ENCODE measurements around the gene MCM7. TPM values are rescaled to one million over a fixed set of nuclear protein-coding genes. Genes with fewer than 3 reads are reported as not detected.
A peak's percentile ranks its signal among the peaks of the same experiment; 100 is the strongest.

MCM7 gene
- total RNA-seq, 1 donor from 2014 or later: 35.9 TPM

DNA sequence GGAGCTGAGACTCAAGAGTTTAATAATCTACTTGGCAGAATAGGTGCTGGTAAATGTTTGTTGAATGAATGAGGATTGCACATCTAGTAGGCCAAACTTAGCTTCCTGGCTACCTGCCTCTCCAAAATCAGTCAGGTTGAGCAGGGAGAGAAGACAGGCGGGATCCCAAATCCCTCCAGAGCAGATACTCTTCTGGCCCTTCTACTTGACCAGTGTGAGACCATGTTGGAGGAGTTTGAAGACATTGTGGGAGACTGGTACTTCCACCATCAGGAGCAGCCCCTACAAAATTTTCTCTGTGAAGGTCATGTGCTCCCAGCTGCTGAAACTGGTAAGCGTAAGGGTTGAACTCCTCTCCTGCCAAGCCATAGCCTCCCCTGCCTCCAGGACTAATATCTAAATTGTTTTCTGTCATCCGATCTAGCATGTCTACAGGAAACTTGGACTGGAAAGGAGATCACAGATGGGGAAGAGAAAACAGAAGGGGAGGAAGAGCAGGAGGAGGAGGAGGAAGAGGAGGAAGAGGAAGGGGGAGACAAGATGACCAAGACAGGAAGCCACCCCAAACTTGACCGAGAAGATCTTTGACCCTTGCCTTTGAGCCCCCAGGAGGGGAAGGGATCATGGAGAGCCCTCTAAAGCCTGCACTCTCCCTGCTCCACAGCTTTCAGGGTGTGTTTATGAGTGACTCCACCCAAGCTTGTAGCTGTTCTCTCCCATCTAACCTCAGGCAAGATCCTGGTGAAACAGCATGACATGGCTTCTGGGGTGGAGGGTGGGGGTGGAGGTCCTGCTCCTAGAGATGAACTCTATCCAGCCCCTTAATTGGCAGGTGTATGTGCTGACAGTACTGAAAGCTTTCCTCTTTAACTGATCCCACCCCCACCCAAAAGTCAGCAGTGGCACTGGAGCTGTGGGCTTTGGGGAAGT, 23.4 kb upstream of the MCM7 start:
- no peak for FAIRE-seq
- DNase-seq (ENCODE audit: low spot score in 2 of 2): no peak

DNA sequence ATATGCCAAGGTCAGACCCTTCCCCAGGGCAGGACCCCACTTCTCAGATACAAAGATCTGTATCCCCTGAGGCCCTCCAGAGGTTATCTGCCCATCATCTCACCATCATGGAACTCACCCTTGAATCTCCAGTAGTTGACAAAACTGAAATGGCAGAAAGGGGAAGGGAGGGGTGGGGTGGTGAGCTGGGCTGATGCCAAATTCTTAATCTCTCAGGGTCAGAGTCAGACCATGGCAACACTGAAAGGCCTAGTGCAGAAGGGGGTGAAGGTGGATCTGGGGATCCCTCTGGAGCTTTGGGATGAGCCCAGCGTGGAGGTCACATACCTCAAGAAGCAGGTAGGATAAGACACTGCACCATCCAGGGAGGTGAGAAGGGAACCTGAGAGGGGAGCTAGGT, 21.4 kb upstream of the MCM7 start:
- FAIRE-seq (no peak), DNase-seq (ENCODE audit: low spot score in 2 of 2) (no peak)

DNA sequence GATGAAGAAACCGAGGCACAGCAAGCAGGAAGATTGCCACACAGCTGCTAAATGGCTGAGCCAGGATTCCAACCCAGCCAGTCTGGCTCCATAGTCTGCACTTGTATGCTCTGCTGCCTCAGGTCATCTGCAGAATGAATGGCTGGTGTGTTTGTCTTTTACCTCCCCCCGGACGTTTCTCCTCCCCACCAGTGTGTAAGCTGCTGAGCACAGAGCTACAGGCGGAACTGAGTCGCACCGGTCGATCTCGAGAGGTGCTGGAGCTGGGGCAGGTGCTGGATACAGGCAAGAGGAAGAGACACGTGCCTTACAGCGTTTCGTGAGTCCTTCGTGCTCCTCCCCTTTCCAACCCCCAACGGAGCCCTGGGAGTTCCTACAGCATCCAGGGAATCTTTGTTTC, 20.9 kb upstream of the MCM7 start:
- FAIRE-seq: no peak

DNA sequence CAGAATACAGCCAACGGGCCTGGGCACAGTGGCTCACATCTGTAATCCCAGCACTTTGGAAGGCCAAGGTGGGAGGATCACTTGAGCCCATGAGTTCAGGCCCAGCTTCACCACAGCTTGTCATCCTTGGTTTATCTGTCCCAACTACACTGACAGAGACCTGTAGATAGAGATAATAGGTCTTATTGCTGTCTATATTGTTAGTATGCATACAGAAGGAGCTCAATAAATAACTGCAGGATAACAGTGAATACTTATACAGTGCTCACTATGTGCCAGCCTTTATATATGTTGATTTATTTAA, 19.5 kb upstream of the MCM7 start:
- no peak for DNase-seq (ENCODE audit: low spot score in 2 of 2)
- no peak for FAIRE-seq

More for the DNA sequence above, 20.9 kb upstream of the MCM7 start:
- DNase-seq (ENCODE audit: low spot score in 2 of 2): no peak

DNA sequence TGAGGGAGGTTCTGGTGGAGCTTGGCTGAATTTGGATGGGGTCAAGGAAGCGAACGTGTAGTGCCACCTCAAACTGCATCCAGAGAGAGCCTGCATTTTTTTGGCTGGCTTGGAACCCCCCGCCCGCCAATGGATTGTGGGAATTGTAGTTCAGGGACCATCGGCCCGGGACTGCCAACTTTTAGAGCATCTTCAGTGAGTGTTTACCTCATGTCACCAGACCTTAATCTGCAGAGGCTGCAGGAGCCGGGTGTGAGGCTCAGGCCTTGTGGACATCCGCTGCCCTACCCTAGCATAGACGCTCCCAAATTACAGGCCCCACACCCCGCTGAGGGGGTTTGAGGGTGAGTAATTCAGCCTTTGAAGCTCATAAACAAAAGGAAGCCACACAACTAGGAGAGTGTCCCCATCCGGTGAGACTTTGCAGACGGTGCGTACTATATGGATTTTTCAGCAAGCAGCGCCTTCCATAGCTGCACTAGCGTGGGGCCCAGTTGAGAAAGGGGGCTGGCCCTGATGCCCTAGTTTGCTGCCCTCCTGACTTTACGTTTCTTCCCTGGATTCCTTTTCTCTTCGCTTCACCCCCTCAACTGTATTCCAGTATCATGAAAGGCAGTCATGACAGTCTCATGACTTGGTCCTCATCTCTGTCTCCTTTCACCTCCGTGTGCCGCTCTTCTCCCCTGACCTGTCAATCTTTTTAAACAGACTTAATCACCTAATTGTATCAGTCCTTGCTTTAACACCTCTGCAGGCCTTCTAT, 19.0 kb upstream of the MCM7 start:
- DNase-seq (ENCODE audit: low spot score in 2 of 2): peak; percentile 63 to 64
- FAIRE-seq: no peak

DNA sequence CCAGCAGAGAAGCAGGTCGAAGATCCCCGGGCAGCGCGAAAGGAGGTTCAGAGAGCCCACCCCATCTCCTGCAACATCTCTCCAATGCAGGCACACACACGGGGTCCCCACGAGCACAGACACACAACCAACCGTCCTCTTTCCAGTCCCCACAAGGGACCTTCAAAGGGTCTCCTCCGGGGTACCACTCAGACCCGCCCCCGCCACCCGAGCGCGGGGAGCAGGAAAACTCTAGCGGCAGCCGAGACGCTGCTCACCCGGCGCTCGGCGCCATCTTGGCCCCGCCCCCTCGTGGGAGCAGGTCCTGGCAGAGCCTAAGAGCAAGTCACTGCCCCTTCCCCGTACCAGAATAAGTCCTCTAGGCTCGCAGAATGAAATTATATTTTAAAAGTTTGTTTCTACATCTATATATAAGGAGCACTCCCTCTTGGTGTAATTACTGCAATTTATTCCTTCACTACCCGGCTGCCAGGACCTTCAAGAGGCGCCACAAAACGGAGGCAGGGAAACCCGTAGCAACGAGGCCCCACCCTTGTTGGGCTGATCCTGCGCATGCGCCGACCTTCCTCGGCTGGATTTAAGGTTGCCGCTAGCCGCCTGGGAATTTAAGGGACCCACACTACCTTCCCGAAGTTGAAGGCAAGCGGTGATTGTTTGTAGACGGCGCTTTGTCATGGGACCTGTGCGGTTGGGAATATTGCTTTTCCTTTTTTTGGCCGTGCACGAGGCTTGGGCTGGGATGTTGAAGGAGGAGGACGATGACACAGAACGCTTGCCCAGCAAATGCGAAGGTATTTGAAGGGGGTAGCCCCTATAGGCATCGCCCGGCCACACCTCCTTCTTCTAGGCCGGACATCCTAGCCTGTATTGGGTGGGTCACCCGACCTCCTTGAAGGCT, 18.1 kb upstream of the MCM7 start, which contains the start of the genes CNPY4 and TAF6:
CNPY4 (plus strand) TSS at position 563 of the 898 bp plus-strand sequence; CDS start at position 674, 111 bp downstream.
TAF6 (minus strand) TSS at position 287 of the 898 bp plus-strand sequence. CDS start 5,149 bp downstream, outside the sequence.
- FAIRE-seq (no peak), DNase-seq (ENCODE audit: low spot score in 2 of 2) (peak; percentile 91 to 98)

DNA sequence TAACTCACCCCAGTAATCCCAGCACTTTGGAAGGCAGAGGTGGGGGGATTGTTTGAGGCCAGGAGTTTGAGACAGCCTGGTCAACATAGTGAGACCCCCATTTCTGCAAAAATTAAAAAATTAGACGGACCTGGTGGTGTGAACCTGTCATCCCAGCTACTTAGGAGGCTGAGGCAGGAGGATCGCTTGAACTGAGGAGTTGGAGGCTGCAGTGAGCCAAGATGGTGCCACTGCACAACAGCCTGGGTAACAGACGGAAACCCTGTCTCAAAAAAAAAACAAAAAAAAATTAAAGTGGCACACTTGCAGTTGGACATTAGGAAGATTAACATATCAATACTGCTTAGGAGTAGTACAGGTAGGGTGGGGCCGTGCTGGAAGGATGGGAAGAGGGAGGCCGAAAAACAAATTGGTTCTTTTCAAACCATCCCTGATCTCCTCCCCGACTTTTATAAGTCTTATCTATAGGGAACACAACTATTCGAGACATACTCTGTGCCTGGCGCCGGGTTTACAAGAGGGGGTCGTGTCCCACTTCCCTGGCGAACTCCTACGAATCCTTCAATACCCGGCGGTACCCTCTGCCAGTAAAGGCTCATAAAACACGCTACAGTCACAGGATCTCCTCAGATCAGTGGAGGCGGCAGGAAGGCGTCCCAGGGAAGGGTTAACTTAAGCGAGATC, 17.3 kb upstream of the MCM7 start:
- FAIRE-seq (no peak), DNase-seq (ENCODE audit: low spot score in 2 of 2) (no peak)

DNA sequence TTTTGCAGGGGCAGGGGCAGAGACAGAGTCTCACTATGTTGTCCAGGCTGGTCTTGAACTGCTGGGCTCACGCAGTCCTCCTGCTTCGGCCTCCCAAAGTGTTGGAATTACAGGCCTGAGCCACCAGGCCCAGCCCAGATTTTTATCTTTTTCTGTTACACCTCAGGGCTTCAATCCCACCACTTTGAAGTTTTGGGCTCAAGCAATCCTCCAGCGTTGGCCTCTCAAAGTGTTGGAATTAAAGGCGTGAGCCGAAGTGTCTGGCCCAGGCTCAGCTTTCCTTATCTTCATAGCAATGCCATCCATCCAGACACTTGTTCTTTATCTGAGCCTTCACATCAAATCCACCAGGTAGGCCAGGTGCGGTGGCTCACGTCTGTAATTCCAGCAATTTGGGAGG, 13.8 kb upstream of the MCM7 start:
- DNase-seq (ENCODE audit: low spot score in 2 of 2) (no peak), FAIRE-seq (no peak)

DNA sequence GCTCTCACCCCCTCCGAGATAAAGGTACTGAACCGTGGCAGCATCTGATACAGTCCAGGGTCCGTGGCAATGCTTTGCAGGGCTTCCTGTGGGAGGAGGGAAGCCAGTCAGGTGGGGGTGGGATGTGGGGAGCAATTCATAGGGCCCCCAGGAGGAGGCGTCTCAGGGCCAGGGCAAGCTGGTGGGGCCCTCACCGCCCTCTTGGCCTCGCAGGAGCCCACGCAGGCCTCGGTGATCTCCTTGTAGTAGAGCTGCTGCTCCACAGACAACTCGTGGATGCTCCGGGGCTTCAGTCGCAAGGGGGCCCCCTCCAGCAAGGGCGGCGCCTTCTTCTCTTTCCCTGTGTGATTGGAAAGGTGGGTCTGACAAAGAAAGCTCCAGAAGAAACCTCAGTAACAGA, 10.7 kb upstream of the MCM7 start:
- DNase-seq (ENCODE audit: low spot score in 2 of 2): no peak
- no peak for FAIRE-seq

DNA sequence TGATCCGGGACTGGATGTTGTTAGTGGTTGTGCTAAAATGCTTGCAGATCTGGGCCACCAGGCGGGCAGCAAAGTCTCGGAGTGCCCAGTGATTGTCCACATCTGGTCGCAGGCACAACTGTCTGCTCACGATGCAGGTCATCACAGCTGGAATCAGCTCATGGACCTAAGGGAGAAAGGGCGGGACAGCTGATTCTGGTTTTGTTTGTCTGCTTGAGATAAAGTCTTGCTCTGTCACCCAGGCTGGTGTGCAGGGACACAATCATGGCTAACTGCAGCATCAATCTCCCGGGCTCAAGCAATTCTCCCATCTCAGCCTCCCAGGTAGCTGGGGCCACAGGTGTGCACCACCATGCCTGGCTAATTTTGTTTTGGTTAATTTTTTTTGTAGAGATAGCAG, 10.0 kb upstream of the MCM7 start:
- FAIRE-seq: no peak

DNA sequence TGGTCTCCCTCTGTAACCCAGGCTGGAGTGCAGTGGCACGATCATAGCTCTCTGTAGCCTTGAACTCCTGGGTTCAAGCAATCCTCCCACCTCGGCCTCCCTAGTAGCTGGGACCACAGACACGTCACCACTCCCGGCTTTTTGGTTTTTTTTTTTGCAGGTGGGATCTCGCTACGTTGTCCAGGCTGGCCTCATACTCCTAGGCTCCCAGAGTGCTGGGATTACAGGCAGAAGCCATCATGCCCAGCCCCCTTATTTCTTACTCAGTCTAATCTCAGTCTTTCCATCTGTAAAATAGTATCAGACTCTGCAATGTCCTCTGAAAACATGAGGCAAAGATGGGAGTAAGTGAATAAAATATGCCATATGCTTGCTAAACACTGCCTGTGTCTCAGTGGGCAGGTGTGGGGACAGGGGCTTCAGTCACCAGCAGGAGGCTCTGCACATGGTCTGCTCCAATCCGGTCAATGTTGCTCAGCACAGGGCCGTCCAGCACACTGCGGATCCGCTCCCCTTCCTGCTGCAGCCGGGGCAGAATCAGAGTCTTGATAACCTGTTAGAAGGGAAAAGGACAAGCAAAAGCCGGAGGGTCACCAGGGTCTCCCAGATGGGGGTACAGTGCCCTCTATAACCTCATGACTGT, 8.4 kb upstream of the MCM7 start:
- DNase-seq (ENCODE audit: low spot score in 2 of 2): no peak
- no peak for FAIRE-seq

More for the DNA sequence above, 10.0 kb upstream of the MCM7 start:
- no peak for DNase-seq (ENCODE audit: low spot score in 2 of 2)

DNA sequence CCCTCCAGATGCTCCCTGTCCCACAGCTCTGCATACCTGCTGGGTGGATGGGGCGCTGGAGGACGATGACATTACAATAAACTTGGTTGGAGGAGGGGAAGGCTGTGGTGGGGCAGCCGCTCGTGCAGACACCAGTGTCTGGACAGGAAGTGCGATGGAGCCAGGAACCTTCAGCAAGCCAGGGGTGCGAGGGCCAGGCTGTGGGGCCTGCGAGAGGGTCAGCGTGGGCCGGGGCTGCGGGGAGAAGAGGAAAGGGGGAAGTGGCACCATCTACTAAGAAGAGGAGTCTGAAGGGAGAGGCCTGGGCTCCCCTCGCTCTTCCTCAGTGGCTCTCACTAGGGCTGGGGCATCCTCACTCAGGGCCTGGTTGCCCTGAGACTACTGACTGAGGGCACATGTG, 6.7 kb upstream of the MCM7 start:
- no peak for FAIRE-seq
- DNase-seq (ENCODE audit: low spot score in 2 of 2): no peak

DNA sequence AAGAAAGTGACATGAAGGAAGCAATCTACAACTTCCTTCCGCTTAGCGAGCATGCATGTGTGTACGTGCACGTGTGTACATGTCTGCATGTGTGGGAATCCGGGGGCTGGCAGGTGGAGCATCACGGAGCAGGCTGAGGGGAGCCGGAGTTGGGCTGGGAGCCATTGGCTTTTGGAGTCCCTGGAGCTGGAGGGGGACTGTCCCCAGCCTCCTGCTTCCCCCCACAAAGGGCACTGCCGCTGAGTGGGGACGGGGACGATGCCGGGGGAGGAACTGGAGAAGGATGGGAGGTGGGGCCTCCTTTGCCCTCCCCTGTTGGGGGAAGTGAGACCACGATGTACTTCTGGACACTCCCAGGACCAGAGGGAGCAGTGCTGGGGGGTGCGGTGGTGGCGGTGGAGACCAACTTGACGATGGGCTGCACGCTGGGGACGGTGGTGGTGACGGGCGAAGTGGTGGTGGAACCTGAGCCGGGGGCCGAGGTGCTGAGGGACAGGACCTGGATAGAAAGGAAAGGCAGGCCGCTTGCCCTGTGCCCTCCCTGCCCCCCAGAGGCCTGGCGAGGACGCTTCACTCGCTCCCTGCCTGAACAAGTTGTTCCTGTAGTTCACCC, 6.0 kb upstream of the MCM7 start:
- DNase-seq (ENCODE audit: low spot score in 2 of 2): no peak
- no peak for FAIRE-seq

DNA sequence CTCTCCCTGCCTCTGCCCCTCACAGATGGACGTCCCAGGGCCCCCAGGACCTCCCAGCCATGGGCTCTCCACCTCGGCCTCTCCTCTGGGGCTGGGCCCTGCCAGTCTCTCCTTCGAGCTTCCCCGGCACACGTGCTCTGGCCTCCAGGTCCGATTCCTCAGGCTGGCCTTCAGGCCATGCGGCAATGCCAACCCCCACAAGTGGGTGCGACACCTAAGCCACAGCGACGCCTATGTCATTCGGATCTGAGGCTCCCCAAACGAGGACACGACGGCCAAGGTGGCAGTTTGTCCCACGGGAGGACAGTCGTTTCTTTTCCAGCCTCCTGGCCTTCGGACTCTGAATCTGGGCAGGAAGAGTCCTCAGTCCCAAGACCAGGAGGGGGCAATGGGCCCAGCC, 5.4 kb upstream of the MCM7 start:
- DNase-seq (ENCODE audit: low spot score in 2 of 2) (no peak), FAIRE-seq (no peak)

DNA sequence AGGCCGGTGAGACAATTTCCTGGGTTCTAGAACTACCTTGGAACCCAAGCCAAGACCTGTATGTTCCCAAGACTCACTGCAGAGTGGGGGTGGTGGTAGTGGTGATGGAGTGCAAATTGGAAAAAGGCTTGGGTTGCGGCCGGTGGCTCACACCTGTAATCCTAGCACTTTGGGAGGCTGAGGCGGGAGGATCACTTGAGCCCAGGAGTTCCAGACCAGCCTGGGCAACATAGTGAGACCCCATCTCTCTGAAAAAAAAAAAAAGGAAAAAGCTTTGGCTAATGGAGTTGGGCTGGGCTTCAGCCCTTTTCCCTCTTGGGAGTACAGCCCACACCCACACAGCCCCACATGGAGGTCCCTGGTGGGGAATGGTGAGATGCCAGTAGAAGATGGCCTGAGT, 4.3 kb upstream of the MCM7 start:
- DNase-seq (ENCODE audit: low spot score in 2 of 2): no peak
- no peak for FAIRE-seq

DNA sequence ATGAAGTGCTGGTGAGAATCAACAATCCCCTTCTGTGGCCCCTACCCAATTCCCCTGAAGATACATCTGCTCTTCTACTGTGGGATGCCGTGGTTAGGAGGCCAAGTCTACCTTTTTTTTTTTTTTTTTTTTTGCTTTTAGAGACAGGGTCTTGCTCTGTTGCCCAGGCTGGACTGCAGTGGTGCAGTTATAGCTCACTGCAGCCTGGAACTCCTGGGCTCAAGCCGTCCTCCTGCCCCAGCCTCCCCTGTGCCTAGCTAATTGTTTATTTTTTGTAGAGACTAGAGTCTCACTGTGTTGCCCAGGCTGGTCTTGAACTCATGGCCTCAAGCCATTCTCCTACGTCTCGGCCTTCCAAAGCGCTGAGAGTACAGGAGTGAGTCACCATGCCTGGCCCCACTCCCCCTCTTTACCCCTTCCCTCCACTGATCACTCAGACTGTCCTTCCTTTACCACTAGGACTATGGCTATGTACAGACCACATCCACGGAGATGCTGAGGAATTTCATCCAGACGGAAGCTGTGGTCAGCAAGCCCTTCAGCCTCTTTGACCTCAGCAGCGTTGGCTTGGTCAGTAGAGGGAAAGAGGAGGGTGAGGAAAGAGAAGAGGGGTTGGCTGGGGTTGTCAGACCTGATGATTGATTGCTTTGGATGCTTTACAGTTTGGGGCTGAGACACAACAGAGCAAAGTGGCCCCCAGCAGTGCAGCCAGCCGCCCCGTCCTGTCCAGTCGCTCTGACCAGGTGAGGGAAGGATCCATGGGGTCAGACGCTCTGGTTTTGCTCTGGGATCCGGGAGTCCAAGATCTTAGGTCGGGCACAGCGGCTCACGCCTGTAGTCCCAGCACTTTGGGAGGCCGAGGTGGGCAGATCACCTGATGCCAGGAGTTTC, 2.0 kb upstream of the MCM7 start:
- DNase-seq (ENCODE audit: low spot score in 2 of 2) (no peak), FAIRE-seq (no peak)

DNA sequence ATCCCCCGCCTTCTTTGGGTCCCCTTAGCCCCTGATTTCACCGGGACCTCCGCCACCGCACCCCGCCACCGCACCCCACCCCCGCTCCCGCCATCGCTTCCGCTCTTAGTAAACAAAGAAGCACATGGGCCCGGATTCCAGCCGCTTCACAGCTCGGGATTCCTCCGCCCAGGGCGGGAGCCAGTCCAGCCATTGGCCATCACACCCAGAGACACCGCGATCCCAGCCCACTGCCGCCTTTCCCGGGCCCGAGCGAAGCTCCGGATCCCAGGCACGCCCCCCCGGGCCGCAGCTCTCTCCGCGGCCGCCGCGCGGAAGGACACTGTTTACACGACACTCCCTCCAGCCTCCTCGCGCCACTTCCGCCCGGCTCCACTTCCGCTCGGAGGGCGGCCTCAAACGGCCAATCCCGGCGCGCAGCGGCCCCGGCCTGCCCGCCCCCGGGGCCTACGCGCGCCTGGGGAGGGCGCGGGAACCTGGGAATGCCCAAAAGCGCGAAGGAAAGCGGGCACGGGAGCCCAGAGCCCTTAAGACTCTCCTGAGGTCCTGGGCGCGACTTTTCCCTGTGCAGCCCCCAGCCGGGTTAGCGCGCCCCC, 679 bp downstream of the MCM7 start:
- FAIRE-seq (no peak), DNase-seq (ENCODE audit: low spot score in 2 of 2) (peak; percentile 93 to 94)

DNA sequence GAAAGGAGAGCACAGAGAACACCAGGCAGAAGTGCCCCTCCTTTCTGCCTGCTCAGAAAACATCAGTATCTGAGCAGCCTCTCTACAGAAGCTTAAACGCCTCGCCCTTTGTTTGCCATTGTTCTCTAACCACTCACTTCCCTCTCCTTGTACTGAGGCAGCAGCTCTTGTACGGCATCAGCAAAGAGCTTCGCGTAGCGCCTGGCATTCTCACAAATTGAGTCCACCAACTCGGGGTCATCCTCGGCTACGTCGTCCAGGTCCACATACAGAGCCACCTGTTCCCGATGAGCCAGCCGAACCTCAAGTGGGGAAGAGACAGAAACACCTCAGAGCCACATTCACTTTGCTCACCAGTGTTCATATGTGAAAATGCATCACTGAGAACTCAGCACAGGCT, 1.7 kb downstream of the MCM7 start:
- FAIRE-seq (no peak), DNase-seq (ENCODE audit: low spot score in 2 of 2) (no peak)

All from frontal cortex (tissue), 4 donors.